K562 (cell line): ENCODE results near the gene HHEX. TPM values are rescaled to one million over a fixed set of nuclear protein-coding genes. Genes with fewer than 3 reads are reported as not detected.
A peak's percentile ranks its signal among the peaks of the same experiment; 100 is the strongest.

Experiments
- ATAC-seq: fragments of 200-7000 bp; cut with Tn5 transposase; 3 replicates; pipeline ENCODE4 v1.9.1; 2020; ENCODE audit warnings: moderate library complexity
- BruUV-seq: library from RNA; stranded (reverse); fragments of 400-500 nt; replicated peaks from 2 replicates; lab custom pipeline; 2021; lab: Mats Ljungman, UMichigan
- CTCF ChIA-PET: fragments of 300-600 bp; formaldehyde crosslinking; extraction: SDS; loops from one replicate; lab custom pipeline; 2021; ENCODE audit warnings: low intra/inter-chr PET ratio; lab: Yijun Ruan, JAX
- POLR2A ChIA-PET: fragments of 300-600, 350-650 bp; sonication (Branson Sonifier 250); formaldehyde crosslinking; extraction: SDS; loops from one replicate; lab custom pipeline; 2021; ENCODE audit warnings: antibody characterized with exemption, inconsistent platforms; lab: Yijun Ruan, JAX
- DNase-seq, 4 experiments: peaks; one replicate each; pipeline versions ENCODE4 v3.0.0 to v3.0.0-alpha.2; 2011 to 2018; ENCODE audit warnings: low spot score in 3 of 4, mixed read lengths in 3 of 4; ENCODE audit errors: extremely low read depth in 1 of 4
- FAIRE-seq: peaks from 2 replicates; lab custom pipeline; 2011; peaks lifted over from hg19 to GRCh38; lab: Jason Lieb, UNC
- H2AFZ ChIP-seq: 2 replicates; pipeline ENCODE4 v1.6.0; 2011; ENCODE audit warnings: low read depth, low read length, control low read depth, inconsistent platforms
- H3K27ac ChIP-seq: fragments of 200-600 bp; 3 replicates; pipeline ENCODE4 v1.8.0; 2011; ENCODE audit warnings: low read depth, mild to moderate bottlenecking, control low read depth, inconsistent platforms, low read length, moderate library complexity, mixed read lengths; ENCODE audit errors: extremely low read depth
- H3K27me3 ChIP-seq, 2 experiments: fragments of 300-600 bp in 1 of 2; 2 replicates in 1 of 2; 3 replicates in 1 of 2; pipeline versions ENCODE4 v1.6.0 to v1.8.0; 2011; ENCODE audit warnings: inconsistent platforms in 2 of 2, low read length in 2 of 2, mild to moderate bottlenecking in 1 of 2, mixed read lengths in 1 of 2, moderate library complexity in 1 of 2; ENCODE audit not compliant: control insufficient read depth in 2 of 2, insufficient read depth in 2 of 2
- H3K36me3 ChIP-seq: fragments of 300-600 bp; 3 replicates; pipeline ENCODE4 v1.8.0; 2011; ENCODE audit warnings: mild to moderate bottlenecking, low read length, inconsistent platforms; ENCODE audit not compliant: control insufficient read depth, insufficient read depth
- H3K4me1 ChIP-seq, 2 experiments: fragments of 200-600 bp in 1 of 2; replicated peaks in 1 of 2; 2 replicates in 1 of 2; 3 replicates in 1 of 2; pipeline versions ENCODE4 v1.5.1 to v1.8.0; 2011; ENCODE audit warnings: inconsistent platforms in 2 of 2, low read length in 2 of 2, mild to moderate bottlenecking in 1 of 2, mixed read lengths in 1 of 2, moderate library complexity in 1 of 2; ENCODE audit not compliant: control insufficient read depth in 2 of 2, insufficient read depth in 2 of 2
- H3K4me2 ChIP-seq: 2 replicates; pipeline ENCODE4 v1.6.1; 2011; ENCODE audit warnings: low read length, control low read depth, inconsistent platforms, mixed read lengths; ENCODE audit not compliant: insufficient read depth
- H3K4me3 ChIP-seq: fragments of 200-600 bp; sonication (generic), shearing (Covaris generic); 2 replicates; pipeline ENCODE4 v1.5.1; 2016; ENCODE audit warnings: control low read depth, inconsistent platforms
- H3K79me2 ChIP-seq: fragments of 200-600 bp; 3 replicates; pipeline ENCODE4 v1.8.0; 2011; ENCODE audit warnings: low read length, inconsistent platforms; ENCODE audit not compliant: control insufficient read depth, insufficient read depth
- H3K9ac ChIP-seq, 2 experiments: 2 replicates each; pipeline versions ENCODE4 v1.6.0 to v1.6.1; 2011; ENCODE audit warnings: low read depth in 2 of 2, low read length in 2 of 2, control low read depth in 1 of 2, inconsistent platforms in 1 of 2, mild to moderate bottlenecking in 1 of 2, mixed read lengths in 1 of 2; ENCODE audit not compliant: insufficient read depth in 1 of 2
- H3K9me1 ChIP-seq: one replicate; pipeline ENCODE4 v1.6.0; 2011; ENCODE audit warnings: inconsistent platforms, mild to moderate bottlenecking, low read length, moderate library complexity; ENCODE audit not compliant: control insufficient read depth, insufficient read depth
- H3K9me3 ChIP-seq: replicated peaks from 2 replicates; pipeline ENCODE4 v1.5.1; 2011; ENCODE audit warnings: low read depth, low read length, inconsistent platforms; ENCODE audit not compliant: control insufficient read depth, insufficient read depth
- H4K20me1 ChIP-seq: replicated peaks from 2 replicates; pipeline ENCODE4 v1.6.1; 2011; ENCODE audit warnings: low read length, inconsistent platforms, mixed read lengths; ENCODE audit not compliant: control insufficient read depth, insufficient read depth
- ARID1B ChIP-seq: fragments of 450-650 bp; IDR thresholded peaks from 2 replicates; pipeline ENCODE4 v1.6.1; 2016; ENCODE audit warnings: antibody characterized with exemption, mild to moderate bottlenecking, inconsistent platforms
- CC2D1A ChIP-seq: fragments of 450-650 bp; IDR thresholded peaks from 2 replicates; pipeline ENCODE4 v1.6.1; 2017; ENCODE audit warnings: mild to moderate bottlenecking
- ETV5 ChIP-seq: sonication (generic); formaldehyde crosslinking; IDR thresholded peaks from 2 replicates; pipeline ENCODE4 v1.4.0; 2020; ENCODE audit warnings: low read depth, mild to moderate bottlenecking, missing genetic modification reagents
- HES1 ChIP-seq: fragments of 450-650 bp; IDR thresholded peaks from 2 replicates; pipeline ENCODE4 v1.6.1; 2016; ENCODE audit warnings: low read depth, mild to moderate bottlenecking, moderate library complexity
- MAX ChIP-seq: sonication (generic); formaldehyde crosslinking; IDR thresholded peaks from 2 replicates; pipeline ENCODE4 v1.9.0; 2022; ENCODE audit warnings: mild to moderate bottlenecking, missing genetic modification reagents
- PBX2 ChIP-seq, 2 experiments: IDR thresholded peaks in 1 of 2; conservative IDR thresholded peaks in 1 of 2; 2 replicates each; pipeline ENCODE4 v1.6.1; 2016; ENCODE audit warnings: low read depth in 2 of 2, mild to moderate bottlenecking in 1 of 2, missing compliant biosample characterization in 1 of 2, missing genetic modification characterization in 1 of 2, moderate library complexity in 1 of 2
- RBBP5 ChIP-seq: fragments of 200-600 bp; sonication (generic); IDR thresholded peaks from 2 replicates; pipeline ENCODE4 v1.6.1; 2012; ENCODE audit warnings: borderline replicate concordance, mild to moderate bottlenecking, low read length, control low read depth, inconsistent platforms; ENCODE audit not compliant: insufficient read depth, poor library complexity, severe bottlenecking
- TBL1XR1 ChIP-seq, 2 experiments: IDR thresholded peaks; 2 replicates each; pipeline ENCODE4 v1.6.1; 2012; ENCODE audit warnings: improper control_type of control experiment in 2 of 2, low read length in 2 of 2, mild to moderate bottlenecking in 1 of 2
- ZNF12 ChIP-seq: sonication (generic); formaldehyde crosslinking; IDR thresholded peaks from 2 replicates; pipeline ENCODE4 v1.4.0; 2020; ENCODE audit warnings: mild to moderate bottlenecking, missing genetic modification reagents
- WGBS: fragments of 100-300 bp; shearing (Covaris generic); methylation state at CpG from one replicate; pipeline ENCODE4 v1.1.6; 2016; ENCODE audit warnings: low coverage, mixed read lengths; ENCODE audit not compliant: insufficient coverage; ENCODE audit errors: missing lambda C conversion rate; 5-methylcytosine and 5-hydroxymethylcytosine counted together
- in situ Hi-C: fragments of 300-500 bp; cut with MboI; formaldehyde crosslinking; loops from 4 replicates; pipeline ENCODE4 v1.15.0; 2018; ENCODE audit warnings: inconsistent platforms, mixed read lengths
- intact Hi-C: fragments of 100-400 bp; cut with micrococcal nuclease; formaldehyde crosslinking; loops from 2 replicates; pipeline ENCODE4 v1.14.2; 2022
- polyA plus RNA-seq, 8 experiments: library from polyadenylated mRNA; depleted of rRNA in 4 of 8; stranded (reverse) in 5 of 8; unstranded in 3 of 8; fragments of >200 nt; fragmentation: Nextera tagmentation in 2 of 8; fragmentation: Illumina TruSeq in 1 of 8; extraction: Ambion mirVana in 2 of 8; extraction: Trizol in 1 of 8; gene quantifications; 2 replicates each; pipeline versions ENCODE4 v1.2.1 to v1.2.3, GENCODE V29; 2011 to 2014; ENCODE audit warnings: inconsistent platforms in 1 of 8, missing spikeins in 1 of 8
- total RNA-seq, 7 experiments: library from RNA; depleted of rRNA in 6 of 7; stranded (reverse); fragments of >200 nt in 6 of 7; fragmentation: Illumina TruSeq in 2 of 7; extraction: Trizol in 2 of 7; gene quantifications; 2 replicates each; pipeline versions ENCODE4 v1.2.1 to v1.2.3, GENCODE V29; 2011 to 2021; ENCODE audit warnings: low replicate concordance in 1 of 7
- TF ChIP-seq, protein P1 (sequence below): fragments of 250-450 bp; sonication (Bioruptor Pico); IDR thresholded peaks from 2 replicates; pipeline ENCODE4 v1.4.0; 2020; ENCODE audit warnings: mild to moderate bottlenecking, moderate library complexity

HHEX gene
- total and polyA plus RNA-seq, 9 of the 15 experiments (the other 6 are each of a cell fraction or from before 2014, with no cell fraction given), result 37.2 to 133 (median 80.2) TPM

DNA sequence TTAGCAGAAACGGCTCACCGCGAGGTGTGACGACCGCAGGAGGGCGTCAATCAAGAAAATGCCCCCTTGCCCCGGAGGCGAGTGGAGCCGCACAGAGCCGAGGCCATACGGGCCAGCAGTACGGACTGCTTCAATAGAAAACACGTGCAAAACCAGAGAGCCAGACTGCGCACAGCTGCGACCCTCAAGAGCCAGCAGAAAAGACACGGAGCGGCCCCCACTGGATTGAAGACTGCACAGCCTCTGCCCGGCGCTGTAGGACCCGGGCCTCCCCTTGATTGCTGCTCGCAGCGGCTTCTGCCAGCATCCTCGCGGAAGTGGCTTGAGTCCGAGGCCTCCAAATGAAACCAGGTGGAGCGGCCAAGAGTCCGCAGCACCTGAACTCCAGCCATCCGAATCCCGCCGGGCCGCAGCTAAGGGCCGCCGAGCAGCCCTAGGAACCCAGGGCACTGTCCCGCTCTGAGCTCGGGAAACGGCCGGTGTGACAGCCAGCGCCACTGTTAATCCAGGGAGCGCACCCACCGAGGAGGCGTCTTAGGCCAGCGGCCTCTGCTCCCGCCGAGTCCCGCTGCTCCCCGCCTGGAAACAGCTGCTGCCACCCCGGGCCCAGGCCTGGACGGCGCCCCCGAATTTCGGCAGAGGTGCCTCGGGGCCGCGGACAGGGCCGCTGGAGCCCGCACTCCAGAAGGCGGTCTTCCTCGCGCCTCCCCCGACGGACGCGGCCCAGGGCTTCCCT, 660 bp upstream of the HHEX start (continued):
- TF ChIP-seq PBX2 (CRISPR knock-in tag; IDR thresholded peaks at IDR 0.05; ENCODE audit: low read depth) (no peak), PBX2 (tag; conservative IDR thresholded peaks at IDR 0.05; ENCODE audit: low read depth) (no peak), ZNF12 (no peak)

- Histone ChIP-seq H3K27me3 (no peaks in the 10 kb centered on the region), H3K4me2 (peak overlapping the region; percentile 96), H3K9ac (peak overlapping the region; percentile 84 to 98), H3K79me2 (peaks cover 78% of the 10 kb centered on the region), H3K9me1 (no peaks in the 10 kb centered on the region), H2AFZ (0 out of 2 replicates have a peak overlapping the region, but pooled peaks have one; percentile 14), H3K4me3 (peak overlapping the region; percentile 93), H3K36me3 (peaks cover 47% of the 10 kb centered on the region), H4K20me1 (0 out of 2 replicates have a peak, but pooled peaks cover 4% of the 10 kb centered on the region), H3K4me1 (peaks cover 7 to 33% of the 10 kb centered on the region in 2 experiments; a peak in 4 of 5 replicates), H3K27ac (peak overlapping the region; percentile 91), H3K9me3 (peaks cover 4% of the 10 kb centered on the region; the same call in 1 of the 2 replicates)
- ATAC-seq (peak; percentile 44), DNase-seq (peak; percentile 30 to 71 (median 52)), FAIRE-seq (peak; percentile 66)
- ChIA-PET CTCF (interaction anchor here (0.7 kb wide), 1 partner anchor 159 kb away, joined by 3 read pairs; no protein-coding TSS in a partner anchor), POLR2A (interaction anchor here (0.6 to 1.9 kb wide), 14 partner anchors 9 to 213 kb away, joined by 3 to 4 read pairs (median 3); no protein-coding TSS in a partner anchor)
- in situ Hi-C loops (loop anchor here (5.0 kb wide), 1 partner anchor 142 kb away; no protein-coding TSS in a partner anchor), intact Hi-C loops (no loop called here)
- WGBS, result under 1% methylated on average over 17 of the region's 73 CpGs
- BruUV-seq, result no TSS peak
- peak; percentile 71 for TF ChIP-seq HES1
- 0 out of 2 replicates have a peak, but pooled peaks have one; percentile 12 for TF ChIP-seq CC2D1A
- TF ChIP-seq TBL1XR1 (IDR thresholded peaks at IDR 0.05; ENCODE audit: low read length in 2 of 2), result peak in 1 of 2 experiments; percentile 63; a peak in 1 of 4 replicates
- TF ChIP-seq MAX (CRISPR knock-in tag), result peak; percentile 60
- TF ChIP-seq, protein P1, sequence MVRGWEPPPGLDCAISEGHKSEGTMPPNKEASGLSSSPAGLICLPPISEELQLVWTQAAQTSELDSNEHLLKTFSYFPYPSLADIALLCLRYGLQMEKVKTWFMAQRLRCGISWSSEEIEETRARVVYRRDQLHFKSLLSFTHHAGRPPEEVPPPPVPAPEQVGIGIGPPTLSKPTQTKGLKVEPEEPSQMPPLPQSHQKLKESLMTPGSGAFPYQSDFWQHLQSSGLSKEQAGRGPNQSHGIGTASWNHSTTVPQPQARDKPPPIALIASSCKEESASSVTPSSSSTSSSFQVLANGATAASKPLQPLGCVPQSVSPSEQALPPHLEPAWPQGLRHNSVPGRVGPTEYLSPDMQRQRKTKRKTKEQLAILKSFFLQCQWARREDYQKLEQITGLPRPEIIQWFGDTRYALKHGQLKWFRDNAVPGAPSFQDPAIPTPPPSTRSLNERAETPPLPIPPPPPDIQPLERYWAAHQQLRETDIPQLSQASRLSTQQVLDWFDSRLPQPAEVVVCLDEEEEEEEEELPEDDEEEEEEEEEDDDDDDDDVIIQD (CRISPR knock-in tag), result no peak
- TF ChIP-seq ETV5 (CRISPR knock-in tag), result peak; percentile 62
- peak; percentile 76; the same call in 1 of the 2 replicates for TF ChIP-seq ARID1B
- peak; percentile 51 for TF ChIP-seq RBBP5
Measured at GRCh38 chr10:92690211-92690914, 608 bp downstream of the HHEX start.
